NB4 (cell line): Measurements from ENCODE around the gene ZNF668.
A peak's percentile ranks its signal among the peaks of the same experiment; 100 is the strongest.

ENCODE experiments used
- POLR2A ChIP-seq: IDR thresholded peaks from 2 replicates; pipeline ENCODE4 v1.6.1; 2011; ENCODE audit warnings: mild to moderate bottlenecking; ENCODE audit not compliant: insufficient read length; ENCODE audit errors: extremely low read depth
- TF ChIP-seq, protein P1 (sequence below): IDR thresholded peaks from one replicate; pipeline ENCODE4 v1.5.1; 2012; ENCODE audit warnings: low read depth, low read length

- TF ChIP-seq, protein P1, sequence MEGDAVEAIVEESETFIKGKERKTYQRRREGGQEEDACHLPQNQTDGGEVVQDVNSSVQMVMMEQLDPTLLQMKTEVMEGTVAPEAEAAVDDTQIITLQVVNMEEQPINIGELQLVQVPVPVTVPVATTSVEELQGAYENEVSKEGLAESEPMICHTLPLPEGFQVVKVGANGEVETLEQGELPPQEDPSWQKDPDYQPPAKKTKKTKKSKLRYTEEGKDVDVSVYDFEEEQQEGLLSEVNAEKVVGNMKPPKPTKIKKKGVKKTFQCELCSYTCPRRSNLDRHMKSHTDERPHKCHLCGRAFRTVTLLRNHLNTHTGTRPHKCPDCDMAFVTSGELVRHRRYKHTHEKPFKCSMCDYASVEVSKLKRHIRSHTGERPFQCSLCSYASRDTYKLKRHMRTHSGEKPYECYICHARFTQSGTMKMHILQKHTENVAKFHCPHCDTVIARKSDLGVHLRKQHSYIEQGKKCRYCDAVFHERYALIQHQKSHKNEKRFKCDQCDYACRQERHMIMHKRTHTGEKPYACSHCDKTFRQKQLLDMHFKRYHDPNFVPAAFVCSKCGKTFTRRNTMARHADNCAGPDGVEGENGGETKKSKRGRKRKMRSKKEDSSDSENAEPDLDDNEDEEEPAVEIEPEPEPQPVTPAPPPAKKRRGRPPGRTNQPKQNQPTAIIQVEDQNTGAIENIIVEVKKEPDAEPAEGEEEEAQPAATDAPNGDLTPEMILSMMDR: peak; percentile 10
- TF ChIP-seq POLR2A: peak; percentile 36
These were observed 5.4 kb upstream of the ZNF668 start for GRCh38 chr16:31079342-31079944.
